Naive thymus-derived CD8-positive, alpha-beta T cell (primary cell): ENCODE results near the gene UTS2R. TPM values are rescaled to one million over a fixed set of nuclear protein-coding genes. Genes with fewer than 3 reads are reported as not detected.

Experiments
- ATAC-seq, 2 donors: fragments of 150-1000 bp; cut with Tn5 transposase in 1 of 2; sonication (Bioruptor Pico), chemical (Tn5 transposase) in 1 of 2; 1 replicate in 1 of 2; 2 replicates in 1 of 2; pipeline ENCODE4 v1.10.0; 2021; ENCODE audit warnings: mild to moderate bottlenecking in 2 of 2, moderate library complexity in 2 of 2
- POLR2A ChIA-PET: fragments of 350-600 bp; sonication (Branson Sonifier 250); formaldehyde crosslinking; loops from one replicate; lab custom pipeline; 2021; ENCODE audit warnings: antibody characterized with exemption; lab: Charles Lee
- DNase-seq, 10 donors: peaks; one replicate each; pipeline versions ENCODE4 v3.0.0 to v3.0.0-alpha.2; 2020 to 2022
- H3K27ac Mint-ChIP-seq, 10 donors: one replicate each; pipeline ENCODE4 v1.8.0; 2020 to 2022; ENCODE audit warnings: mild to moderate bottlenecking in 10 of 10, mixed read lengths in 10 of 10, moderate library complexity in 4 of 10, inconsistent platforms in 1 of 10
- H3K27me3 Mint-ChIP-seq, 5 donors: one replicate each; pipeline ENCODE4 v1.8.0; 2021 to 2022; ENCODE audit warnings: mixed read lengths in 5 of 5
- H3K36me3 Mint-ChIP-seq, 3 donors: one replicate each; pipeline ENCODE4 v1.8.0; 2020 to 2022; ENCODE audit warnings: mixed read lengths in 3 of 3, mild to moderate bottlenecking in 2 of 3, inconsistent platforms in 1 of 3
- H3K4me1 Mint-ChIP-seq, 4 donors: one replicate each; pipeline ENCODE4 v1.8.0; 2021 to 2022; ENCODE audit warnings: mixed read lengths in 4 of 4
- H3K4me3 Mint-ChIP-seq, 10 donors: one replicate each; pipeline ENCODE4 v1.8.0; 2020 to 2022; ENCODE audit warnings: mild to moderate bottlenecking in 10 of 10, mixed read lengths in 10 of 10, moderate library complexity in 6 of 10, inconsistent platforms in 1 of 10
- H3K9me3 Mint-ChIP-seq, 9 donors: one replicate each; pipeline ENCODE4 v1.8.0; 2020 to 2022; ENCODE audit warnings: mixed read lengths in 9 of 9, mild to moderate bottlenecking in 3 of 9, inconsistent platforms in 1 of 9, moderate library complexity in 1 of 9
- polyA plus RNA-seq, 3 donors: library from polyadenylated mRNA; unstranded; fragments of 300-500 nt; fragmentation: Illumina TruSeq; gene quantifications; one replicate each; pipeline ENCODE4 v1.2.3, GENCODE V29; 2021
- total RNA-seq, 8 experiments: library from RNA in 2 of 8; stranded (reverse) in 2 of 8; gene quantifications; one replicate each; pipeline ENCODE4 v1.2.3 and lab custom pipeline; 2021 to 2026

The UTS2R gene
- total and polyA plus RNA-seq, 5 experiments from 2014 or later, result not detected

- H3K4me1 Mint-ChIP-seq, result peaks cover 4 to 10% (median 10%) of the 10 kb centered on the region in 4 donors
- H3K27ac Mint-ChIP-seq, result no peak overlapping the region
- peaks cover 0 to 11% (median 4%) of the 10 kb centered on the region in 5 donors for H3K27me3 Mint-ChIP-seq
- H3K36me3 Mint-ChIP-seq, result no peaks in the 10 kb centered on the region
- ATAC-seq (no peak), DNase-seq (no peak)
- POLR2A ChIA-PET, result no interaction called here
- H3K9me3 Mint-ChIP-seq, result no peaks in the 10 kb centered on the region
- H3K4me3 Mint-ChIP-seq, result no peak overlapping the region
Measured at GRCh38 chr17:82328994-82329507, 42.5 kb upstream of the UTS2R start.

GRCh38 chr17:82329683-82330321, 41.8 kb upstream of the UTS2R start:
- H3K4me1 Mint-ChIP-seq, result peaks cover 4 to 16% (median 14%) of the 10 kb centered on the region in 4 donors
- POLR2A ChIA-PET, result interaction anchor here (0.6 to 0.8 kb wide), 2 partner anchors 30 to 118 kb away, joined by 3 to 4 read pairs; no protein-coding TSS in a partner anchor
- H3K27me3 Mint-ChIP-seq, result peaks cover 0 to 11% (median 4%) of the 10 kb centered on the region in 5 donors

GRCh38 chr17:82330322-82331239, 41.0 kb upstream of the UTS2R start:
- Mint-ChIP-seq H3K4me3 (no peak overlapping the region), H3K27me3 (peaks cover 0 to 13% (median 4%) of the 10 kb centered on the region in 5 donors), H3K4me1 (peaks cover 8 to 24% (median 20%) of the 10 kb centered on the region in 4 donors), H3K36me3 (no peaks in the 10 kb centered on the region), H3K9me3 (no peaks in the 10 kb centered on the region), H3K27ac (peak overlapping the region in 1 of 10 donors; percentile 18)
- ATAC-seq (no peak), DNase-seq (no peak)
- POLR2A ChIA-PET, result interaction anchor here (0.6 to 1.1 kb wide), 3 partner anchors 13 to 119 kb away, joined by 3 to 4 read pairs (median 4); partner anchors contain the start of gene CD7

More at GRCh38 chr17:82329683-82330321, 41.8 kb upstream of the UTS2R start:
- no peaks in the 10 kb centered on the region for H3K9me3 Mint-ChIP-seq
- H3K27ac Mint-ChIP-seq, result no peak overlapping the region
- H3K4me3 Mint-ChIP-seq, result no peak overlapping the region
- DNase-seq (no peak), ATAC-seq (no peak)
- no peaks in the 10 kb centered on the region for H3K36me3 Mint-ChIP-seq

- H3K4me1 Mint-ChIP-seq, result peaks cover 8 to 28% (median 22%) of the 10 kb centered on the region in 4 donors
- H3K36me3 Mint-ChIP-seq, result no peaks in the 10 kb centered on the region
- peaks cover 0 to 13% (median 4%) of the 10 kb centered on the region in 5 donors for H3K27me3 Mint-ChIP-seq
- H3K4me3 Mint-ChIP-seq, result peak overlapping the region in 3 of 10 donors; percentile 30 to 85 (median 50)
- DNase-seq (no peak), ATAC-seq (no peak)
- H3K9me3 Mint-ChIP-seq, result no peaks in the 10 kb centered on the region
- POLR2A ChIA-PET, result interaction anchor here (1.1 kb wide), 1 partner anchor 14 kb away, joined by 4 read pairs; the partner anchor contains the start of gene CD7
- H3K27ac Mint-ChIP-seq, result no peak overlapping the region
Measured at GRCh38 chr17:82331345-82331939, 40.1 kb upstream of the UTS2R start.

- peaks cover 0 to 13% (median 4%) of the 10 kb centered on the region in 5 donors for H3K27me3 Mint-ChIP-seq
- POLR2A ChIA-PET, result interaction anchor here (1.0 to 1.5 kb wide), 4 partner anchors 35 to 227 kb away, joined by 3 to 9 read pairs (median 3); partner anchors contain the start of gene NARF
- H3K4me3 Mint-ChIP-seq, result peak overlapping the region; percentile 62 to 91 (median 85)
- no peaks in the 10 kb centered on the region for H3K36me3 Mint-ChIP-seq
- peak overlapping the region in 8 of 10 donors; percentile 25 to 84 (median 70) for H3K27ac Mint-ChIP-seq
- DNase-seq (peak in 1 of 10 donors; percentile 29), ATAC-seq (peak; percentile 56 to 60)
- H3K4me1 Mint-ChIP-seq, result peaks cover 8 to 28% (median 22%) of the 10 kb centered on the region in 4 donors
- H3K9me3 Mint-ChIP-seq, result no peaks in the 10 kb centered on the region
Measured at GRCh38 chr17:82332669-82333278, 38.8 kb upstream of the UTS2R start.

GRCh38 chr17:82333279-82334171, 38.0 kb upstream of the UTS2R start, which contains the start of gene SECTM1:
Gene SECTM1, minus strand, starts transcription at chr17:82333766. Its CDS starts 6,526 bp downstream, at chr17:82327240.
- ATAC-seq, result peak; percentile 50 to 60
- Mint-ChIP-seq H3K27ac (peak within 1 kb of the TSS in 9 of 10 donors; percentile 41 to 99 (median 73)), H3K4me3 (peak within 1 kb of the TSS; percentile 85 to 99 (median 96)), H3K36me3 (no peaks in the 10 kb centered on the region), H3K9me3 (no peaks in the 10 kb centered on the region), H3K4me1 (peaks cover 8 to 29% (median 22%) of the 10 kb centered on the region in 4 donors), H3K27me3 (peaks cover 0 to 13% (median 4%) of the 10 kb centered on the region in 5 donors)
- DNase-seq, result no peak
- POLR2A ChIA-PET, result interaction anchor here (1.0 to 1.5 kb wide), 4 partner anchors 35 to 227 kb away, joined by 3 to 9 read pairs (median 3); partner anchors contain the start of gene NARF

- H3K4me3 Mint-ChIP-seq, result peak overlapping the region; percentile 85 to 99 (median 96)
- H3K36me3 Mint-ChIP-seq, result no peaks in the 10 kb centered on the region
- POLR2A ChIA-PET, result interaction anchor here (1.5 kb wide), 1 partner anchor 36 kb away, joined by 9 read pairs; no protein-coding TSS in a partner anchor
- peak overlapping the region in 4 of 10 donors; percentile 11 to 73 (median 55) for H3K27ac Mint-ChIP-seq
- peak in 1 of 2 donors; percentile 2 for ATAC-seq
- peaks cover 8 to 34% (median 22%) of the 10 kb centered on the region in 4 donors for H3K4me1 Mint-ChIP-seq
- no peaks in the 10 kb centered on the region for H3K9me3 Mint-ChIP-seq
- peaks cover 0 to 13% (median 4%) of the 10 kb centered on the region in 5 donors for H3K27me3 Mint-ChIP-seq
- DNase-seq, result no peak
Measured at GRCh38 chr17:82334204-82334621, 37.4 kb upstream of the UTS2R start.

- Mint-ChIP-seq H3K27me3 (peaks cover 0 to 13% (median 4%) of the 10 kb centered on the region in 5 donors), H3K4me3 (peak overlapping the region; percentile 85 to 99 (median 96)), H3K36me3 (no peaks in the 10 kb centered on the region), H3K4me1 (peaks cover 8 to 34% (median 22%) of the 10 kb centered on the region in 4 donors), H3K9me3 (no peaks in the 10 kb centered on the region), H3K27ac (peak overlapping the region; percentile 73 to 99 (median 94))
- DNase-seq (no peak), ATAC-seq (peak; percentile 28 to 41)
- POLR2A ChIA-PET, result no interaction called here
Measured at GRCh38 chr17:82334622-82335394, 36.8 kb upstream of the UTS2R start.

- H3K4me1 Mint-ChIP-seq, result peaks cover 4 to 27% (median 14%) of the 10 kb centered on the region in 4 donors
- peaks cover 0 to 3% (median 0%) of the 10 kb centered on the region in 9 donors for H3K9me3 Mint-ChIP-seq
- H3K4me3 Mint-ChIP-seq, result no peak overlapping the region
- POLR2A ChIA-PET, result no interaction called here
- DNase-seq (no peak), ATAC-seq (no peak)
- peaks cover 0 to 3% (median 1%) of the 10 kb centered on the region in 5 donors for H3K27me3 Mint-ChIP-seq
- H3K27ac Mint-ChIP-seq, result peak overlapping the region in 2 of 10 donors; percentile 23 to 58
- no peaks in the 10 kb centered on the region for H3K36me3 Mint-ChIP-seq
Measured at GRCh38 chr17:82338858-82339633, 32.5 kb upstream of the UTS2R start.
